ENCODE results near the gene POU6F2.

POU6F2 gene

DNA sequence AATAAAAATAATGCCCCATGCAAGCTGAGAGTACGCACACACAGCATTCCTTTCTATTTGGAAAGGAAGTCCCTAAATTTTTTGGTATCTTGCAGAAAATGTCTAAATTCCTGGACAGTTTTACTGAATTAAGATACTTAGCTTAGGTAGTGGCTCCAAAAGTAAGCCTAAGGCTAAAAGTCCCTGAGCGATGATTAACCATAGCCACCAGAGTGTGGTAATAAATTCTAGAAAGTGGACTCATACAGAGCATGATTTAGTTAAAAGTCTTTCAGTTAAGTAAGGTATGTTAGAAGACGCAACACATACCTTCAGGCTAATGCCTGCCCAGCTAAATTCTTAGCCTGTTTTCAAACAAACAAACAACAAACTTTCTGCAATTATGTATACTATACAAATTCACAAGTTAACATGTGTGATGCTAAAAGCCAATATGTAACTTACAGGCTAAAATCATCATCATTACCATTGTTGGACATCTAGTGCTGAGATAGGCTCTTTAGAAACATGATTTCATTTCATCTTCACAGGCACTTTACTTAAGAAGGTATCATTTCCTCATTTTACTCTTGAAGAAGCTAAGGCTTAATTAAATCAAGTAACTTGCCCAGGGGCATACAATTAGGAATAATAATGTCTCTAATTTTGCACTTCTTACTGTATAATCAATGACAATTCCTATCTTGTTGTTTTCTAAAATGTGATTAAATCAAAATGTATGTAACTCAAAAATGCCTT is 327.1 kb downstream of the POU6F2 start:
- no peak for DNase-seq (ENCODE audit: low read depth)

- DNase-seq (ENCODE audit: low read depth) = no peak
Measured at GRCh38 chr7:39306016-39306570, 328.4 kb downstream of the POU6F2 start.

DNA sequence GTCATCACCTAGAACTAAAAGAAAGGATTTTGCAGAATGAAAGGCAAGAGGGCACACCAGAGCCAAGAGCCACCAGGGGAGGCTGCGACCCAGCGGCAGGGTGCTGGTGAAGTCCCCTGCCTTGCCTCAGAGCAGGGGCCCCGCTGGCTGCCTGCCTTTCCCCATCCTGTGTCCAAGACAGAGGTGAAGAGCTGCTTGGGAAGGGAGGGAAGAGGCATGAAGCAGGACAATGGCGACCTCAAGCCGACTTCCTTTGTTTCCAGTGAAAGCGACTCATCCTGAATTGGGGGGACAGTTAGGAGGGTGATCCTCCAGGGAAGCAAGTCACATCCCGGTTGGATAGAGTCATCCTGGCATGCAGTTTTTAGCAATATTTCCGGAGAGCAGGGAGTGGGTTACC is 333.0 kb downstream of the POU6F2 start:
- no peak for DNase-seq (ENCODE audit: low read depth)

DNA sequence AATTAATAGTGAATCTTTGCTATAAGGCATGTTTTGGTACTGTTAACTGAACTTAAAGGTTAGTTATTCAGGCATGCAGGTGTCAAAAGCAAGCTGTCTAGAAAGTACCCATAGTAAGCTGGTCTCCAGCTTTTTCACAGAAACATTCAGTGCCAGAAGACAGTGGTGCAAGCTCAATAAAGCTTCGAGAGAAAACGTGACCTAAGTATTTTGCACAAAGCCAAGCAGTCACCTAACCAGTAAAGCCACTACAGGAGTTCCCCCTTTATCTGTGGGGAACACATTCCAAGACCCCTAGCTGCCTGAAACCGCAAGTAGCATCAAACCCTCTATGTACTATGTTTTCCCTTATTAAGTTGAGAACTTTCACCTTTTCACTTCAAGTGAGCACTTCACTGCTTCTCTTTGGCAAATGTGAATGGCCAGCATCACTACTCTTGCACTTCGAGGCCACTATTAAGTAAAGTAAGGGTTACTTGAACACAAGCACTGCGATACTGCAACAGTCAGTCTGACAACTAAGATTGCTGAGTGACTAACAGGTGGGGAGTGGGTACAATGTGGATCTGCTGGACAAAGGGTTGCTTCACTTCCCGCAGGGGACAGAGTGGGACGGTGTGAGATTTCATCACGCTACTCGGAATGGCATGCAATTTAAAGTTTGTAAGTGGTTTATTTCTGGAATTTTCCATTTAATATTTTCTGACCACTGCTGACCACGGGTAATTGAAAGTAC is 334.7 kb downstream of the POU6F2 start:
- DNase-seq (ENCODE audit: low read depth) = no peak

DNA sequence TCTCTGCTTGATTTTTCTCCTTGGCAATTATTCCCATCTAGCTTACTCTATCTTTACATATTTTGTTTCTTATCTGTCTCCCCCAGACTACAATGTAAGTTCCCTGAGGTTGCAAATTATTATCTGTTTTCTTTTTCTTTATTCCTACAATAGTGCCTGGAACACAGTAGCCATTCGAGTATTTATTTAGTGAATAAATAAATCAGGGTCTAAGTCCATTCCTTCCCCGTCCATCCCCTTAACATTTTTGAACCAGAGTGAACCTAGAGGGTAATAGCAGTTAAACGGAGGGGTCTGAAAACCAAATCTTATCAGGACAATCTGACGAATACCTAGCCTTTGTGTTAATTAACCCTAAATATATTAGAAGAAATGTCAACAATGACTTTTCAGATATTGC is 335.7 kb downstream of the POU6F2 start:
- no peak for DNase-seq (ENCODE audit: low read depth)

DNA sequence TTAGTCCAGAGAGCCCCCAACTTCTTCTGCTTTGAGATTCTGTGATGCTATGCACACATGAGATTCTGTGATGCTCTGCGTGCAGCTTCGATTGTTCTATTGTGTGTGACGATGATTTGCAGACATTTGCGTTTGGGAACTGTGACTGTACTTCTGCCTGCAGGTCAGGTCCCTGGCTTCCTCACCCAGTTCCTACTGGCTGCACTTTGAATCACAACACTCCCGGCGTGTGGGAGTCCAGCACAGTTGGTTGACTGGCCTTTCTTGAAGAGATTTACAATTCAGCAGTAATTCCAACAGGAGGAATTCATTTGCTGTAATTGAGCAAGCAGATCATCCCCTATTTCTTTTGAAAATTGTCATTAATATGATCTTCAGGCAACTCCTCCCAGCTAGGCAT is 336.3 kb downstream of the POU6F2 start:
- no peak for DNase-seq (ENCODE audit: low read depth)

GRCh38 chr7:39317107-39317506 is 339.4 kb downstream of the POU6F2 start:
- DNase-seq (ENCODE audit: low read depth) = no peak

GRCh38 chr7:39317896-39318295 is 340.2 kb downstream of the POU6F2 start:
- no peak for DNase-seq (ENCODE audit: low read depth)

- DNase-seq (ENCODE audit: low read depth) = no peak
Measured at GRCh38 chr7:39321245-39321644, 343.5 kb downstream of the POU6F2 start.

GRCh38 chr7:39321909-39322498 is 344.3 kb downstream of the POU6F2 start:
- no peak for DNase-seq (ENCODE audit: low read depth)

DNA sequence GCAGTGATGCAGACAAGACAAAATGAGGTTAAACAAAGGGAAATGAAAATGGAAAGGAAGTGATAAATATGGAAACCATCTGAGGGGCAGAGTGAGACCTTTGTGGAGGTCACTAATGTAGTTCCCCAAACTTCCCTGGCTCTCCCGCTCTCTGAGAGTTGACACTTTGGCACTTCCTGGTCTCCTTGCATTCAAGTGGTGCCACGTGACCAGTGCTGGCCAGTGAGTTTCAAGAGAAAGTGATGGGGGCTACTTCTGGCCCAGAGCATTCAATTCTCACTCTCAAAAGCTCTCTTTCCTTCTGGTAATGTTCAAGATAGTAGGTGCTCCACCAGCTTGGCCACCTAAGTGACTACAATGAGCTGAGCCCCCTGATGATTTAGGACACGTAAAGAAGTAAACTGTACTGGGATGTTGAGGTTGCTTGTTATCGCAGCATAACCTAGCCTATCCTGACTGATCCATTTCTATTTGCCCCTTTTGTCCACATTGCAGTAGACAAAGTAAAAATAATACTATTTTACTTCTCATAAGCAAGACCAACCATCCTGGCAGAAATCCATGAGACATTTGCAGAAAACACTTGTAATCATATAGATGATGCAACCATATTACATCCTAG is 346.5 kb downstream of the POU6F2 start:
- no peak for DNase-seq (ENCODE audit: low read depth)

GRCh38 chr7:39331607-39332006 is 353.9 kb downstream of the POU6F2 start:
- peak; percentile 6 for DNase-seq (ENCODE audit: low read depth)

GRCh38 chr7:39332142-39332541 is 354.4 kb downstream of the POU6F2 start:
- no peak for DNase-seq (ENCODE audit: low read depth)

GRCh38 chr7:39333701-39334100 is 356.0 kb downstream of the POU6F2 start:
- DNase-seq (ENCODE audit: low read depth) = no peak

GRCh38 chr7:39336442-39336841 is 358.7 kb downstream of the POU6F2 start:
- DNase-seq (ENCODE audit: low read depth) = no peak

GRCh38 chr7:39338716-39339115 is 361.0 kb downstream of the POU6F2 start:
- no peak for DNase-seq (ENCODE audit: low read depth)

GRCh38 chr7:39339591-39339990 is 361.9 kb downstream of the POU6F2 start:
- DNase-seq (ENCODE audit: low read depth) = no peak

- no peak for DNase-seq (ENCODE audit: low read depth)
Measured at GRCh38 chr7:39341083-39341482, 363.4 kb downstream of the POU6F2 start.

- DNase-seq (ENCODE audit: low read depth) = no peak
Measured at GRCh38 chr7:39342763-39343162, 365.1 kb downstream of the POU6F2 start.

DNA sequence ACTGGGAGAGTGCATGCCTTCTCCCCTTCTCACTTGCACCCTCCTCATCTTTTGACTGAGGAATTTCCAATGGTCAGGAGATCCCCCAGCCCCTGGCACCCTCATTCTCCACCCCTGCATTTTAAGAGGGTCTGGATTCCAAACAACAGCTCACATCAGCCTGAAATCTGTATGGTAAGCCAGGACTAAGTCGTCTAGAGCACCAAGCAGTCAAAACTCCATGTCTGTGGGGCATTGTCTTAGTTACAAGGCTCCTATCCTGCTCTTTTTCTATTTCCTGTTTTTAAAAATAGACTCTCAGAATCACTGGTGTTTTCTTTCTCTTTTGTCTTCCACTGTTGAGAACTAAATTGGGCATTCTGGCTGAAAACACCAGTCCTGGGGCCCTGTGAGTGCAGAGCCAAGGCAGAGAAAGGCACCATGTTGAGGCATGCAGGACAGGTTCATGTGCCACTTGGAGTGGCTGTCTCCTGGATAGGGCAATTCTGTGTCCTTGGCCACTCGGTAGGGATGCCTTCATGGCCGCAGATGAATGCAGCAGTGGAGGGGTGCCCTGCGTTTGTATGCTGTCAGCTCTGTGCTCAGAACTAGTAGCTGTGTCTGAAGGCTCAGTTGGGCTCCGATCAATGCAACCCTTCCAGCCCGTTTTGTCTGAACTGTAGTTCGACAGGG is 371.9 kb downstream of the POU6F2 start:
- DNase-seq (ENCODE audit: low read depth) = no peak

DNA sequence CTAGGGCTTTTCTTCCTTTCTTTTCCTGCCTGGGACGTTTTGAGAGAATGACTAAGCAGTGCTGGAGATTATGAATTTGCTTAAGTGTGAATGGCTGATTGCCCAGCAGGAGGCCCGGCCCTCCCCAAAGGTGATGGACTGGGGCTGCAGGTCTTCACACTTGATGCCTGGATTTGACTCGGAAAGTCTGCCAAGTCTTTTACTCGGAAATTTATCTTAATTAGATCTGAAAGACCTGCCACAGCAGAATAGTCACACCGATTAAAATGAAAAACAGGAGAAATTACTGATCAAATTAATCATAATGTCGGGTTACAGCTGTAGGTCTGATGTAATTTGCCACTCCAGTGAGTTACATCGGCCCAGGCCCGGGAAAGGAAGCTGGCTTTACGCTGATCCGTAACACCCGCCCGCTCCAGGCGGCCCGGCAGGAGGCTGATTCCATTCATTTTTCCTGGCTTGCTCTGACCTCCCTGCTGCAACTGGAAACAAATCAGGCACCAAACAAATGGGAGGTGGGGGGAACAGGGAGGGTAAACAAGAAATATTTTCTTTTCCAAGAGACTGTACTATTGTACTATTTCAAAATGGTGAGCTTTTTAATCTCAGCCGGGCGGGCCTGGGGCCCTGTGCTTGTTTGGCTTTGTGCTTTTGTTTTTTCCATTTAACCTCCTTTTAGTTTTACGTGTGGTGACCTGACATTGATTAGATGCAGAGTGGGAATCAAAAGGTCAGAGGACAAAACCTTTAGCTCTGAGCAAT is 376.1 kb downstream of the POU6F2 start:
- no peak for DNase-seq (ENCODE audit: low read depth)

Data from GM04504 (cell line).